ENCODE data around the gene IBA57. TPM values are rescaled to one million over a fixed set of nuclear protein-coding genes. Genes with fewer than 3 reads are reported as not detected.

The IBA57 gene
- total and polyA plus RNA-seq, 4 experiments from 2014 or later: 1.3 to 12.0 (median 6.9) TPM

- ChIA-PET POLR2A (ENCODE audit: partially characterized antibody) (interaction anchor here (0.6 to 1.6 kb wide), 10 partner anchors 29 to 272 kb away, joined by 3 to 9 read pairs (median 4); partner anchors contain the start of genes IBA57 and TRIM11), CTCF (ENCODE audit: partially characterized antibody) (interaction anchor here (0.7 to 2.0 kb wide), 11 partner anchors 10 to 116 kb away, joined by 3 to 13 read pairs (median 4); partner anchors contain the start of gene IBA57)
- Mint-ChIP-seq H3K27ac (peak overlapping the region in 3 of 7 donors; percentile 30 to 53 (median 31)), H3K4me1 (peaks cover 3 to 17% (median 9%) of the 10 kb centered on the region in 4 donors), H3K27me3 (no peaks in the 10 kb centered on the region), H3K4me3 (peak overlapping the region; percentile 65 to 82 (median 68)), H3K36me3 (peaks cover 4 to 7% of the 10 kb centered on the region in 2 donors), H3K9me3 (no peaks in the 10 kb centered on the region)
- no peak for DNase-seq
- intact Hi-C loops (cut with micrococcal nuclease): loop anchor here (1.0 to 2.0 kb wide), 8 partner anchors 48 to 301 kb away; partner anchors contain the start of genes GUK1, RNF187 and TRIM11
- peaks cover 7% of the 10 kb centered on the region for H3K4me1 ChIP-seq (ENCODE audit: insufficient read depth, low read length)
- no peak overlapping the region for H3K4me3 ChIP-seq (ENCODE audit: low read length in 2 of 2)
- no peaks in the 10 kb centered on the region for H3K36me3 ChIP-seq (ENCODE audit: insufficient read depth, low read length)
- H3K27ac ChIP-seq (ENCODE audit: low read depth, low read length): peak overlapping the region; percentile 21
- H3K9me3 ChIP-seq (ENCODE audit: control insufficient read depth in 1 of 2, low read length in 2 of 2): no peaks in the 10 kb centered on the region
- no peaks in the 10 kb centered on the region for H3K27me3 ChIP-seq (ENCODE audit: insufficient read depth, low read length)
Observed at GRCh38 chr1:228213917-228214808, 48.6 kb downstream of the IBA57 start.

- no peaks in the 10 kb centered on the region for H3K36me3 ChIP-seq (ENCODE audit: insufficient read depth, low read length)
- no peak for DNase-seq
- ChIA-PET POLR2A (ENCODE audit: partially characterized antibody) (interaction anchor here (0.6 to 1.4 kb wide), 2 partner anchors 186 to 191 kb away, joined by 3 to 4 read pairs; partner anchors contain the start of gene TRIM11), CTCF (ENCODE audit: partially characterized antibody) (interaction anchor here (1.1 to 2.0 kb wide), 4 partner anchors 9 to 115 kb away, joined by 3 to 13 read pairs (median 5); no protein-coding TSS in a partner anchor)
- H3K9me3 ChIP-seq (ENCODE audit: control insufficient read depth in 1 of 2, low read length in 2 of 2): no peaks in the 10 kb centered on the region
- no peaks in the 10 kb centered on the region for H3K9me3 Mint-ChIP-seq
- H3K27me3 Mint-ChIP-seq: no peaks in the 10 kb centered on the region
- H3K4me1 Mint-ChIP-seq: peaks cover 3 to 17% (median 9%) of the 10 kb centered on the region in 4 donors
- H3K4me3 ChIP-seq (ENCODE audit: low read length in 2 of 2): no peak overlapping the region
- H3K27me3 ChIP-seq (ENCODE audit: insufficient read depth, low read length): no peaks in the 10 kb centered on the region
- intact Hi-C loops (cut with micrococcal nuclease): no loop called here
- peak overlapping the region in 1 of 7 donors; percentile 30 for H3K27ac Mint-ChIP-seq
- peaks cover 7% of the 10 kb centered on the region for H3K4me1 ChIP-seq (ENCODE audit: insufficient read depth, low read length)
- H3K27ac ChIP-seq (ENCODE audit: low read depth, low read length): no peak overlapping the region
- H3K4me3 Mint-ChIP-seq: peak overlapping the region in 4 of 8 donors; percentile 6 to 65 (median 37)
- peaks cover 4 to 13% of the 10 kb centered on the region in 2 donors for H3K36me3 Mint-ChIP-seq
Observed at GRCh38 chr1:228214921-228215662, 49.5 kb downstream of the IBA57 start.

DNA sequence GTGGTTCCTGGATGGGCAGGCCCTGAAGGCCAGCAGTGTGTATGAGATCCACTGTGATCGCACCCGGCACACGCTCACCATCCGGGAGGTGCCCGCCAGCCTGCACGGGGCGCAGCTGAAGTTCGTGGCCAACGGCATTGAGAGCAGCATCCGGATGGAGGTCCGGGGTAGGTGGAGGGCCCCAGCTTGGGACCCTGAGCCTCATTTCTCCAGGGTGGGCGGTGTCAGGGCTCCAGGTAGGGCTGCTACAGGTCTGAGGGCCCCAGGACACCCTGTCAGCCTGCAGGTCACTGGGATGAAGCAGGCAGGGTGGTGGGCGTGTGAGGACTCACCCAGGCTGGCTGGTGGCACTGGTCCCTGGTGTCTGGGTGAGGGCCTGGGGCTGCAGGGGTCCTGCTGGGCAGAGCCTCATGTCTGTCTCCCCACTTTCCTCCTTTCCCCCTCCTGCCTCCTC is 50.1 kb downstream of the IBA57 start:
- Mint-ChIP-seq H3K4me3 (peak overlapping the region in 1 of 8 donors; percentile 26), H3K4me1 (peaks cover 3 to 17% (median 9%) of the 10 kb centered on the region in 4 donors), H3K27ac (peak overlapping the region in 2 of 7 donors; percentile 32 to 88), H3K36me3 (peaks cover 5 to 14% of the 10 kb centered on the region in 2 donors), H3K9me3 (no peaks in the 10 kb centered on the region), H3K27me3 (no peaks in the 10 kb centered on the region)
- intact Hi-C loops (cut with micrococcal nuclease): no loop called here
- Histone ChIP-seq H3K27me3 (ENCODE audit: insufficient read depth, low read length) (no peaks in the 10 kb centered on the region), H3K27ac (ENCODE audit: low read depth, low read length) (no peak overlapping the region), H3K9me3 (ENCODE audit: control insufficient read depth in 1 of 2, low read length in 2 of 2) (no peaks in the 10 kb centered on the region), H3K4me1 (ENCODE audit: insufficient read depth, low read length) (peaks cover 7% of the 10 kb centered on the region), H3K36me3 (ENCODE audit: insufficient read depth, low read length) (no peaks in the 10 kb centered on the region), H3K4me3 (ENCODE audit: low read length in 2 of 2) (no peak overlapping the region)
- DNase-seq: no peak
- ChIA-PET POLR2A (ENCODE audit: partially characterized antibody) (no interaction called here), CTCF (ENCODE audit: partially characterized antibody) (interaction anchor here (2.0 kb wide), 1 partner anchor 85 kb away, joined by 5 read pairs; no protein-coding TSS in a partner anchor)

GRCh38 chr1:228216371-228217320 is 51.0 kb downstream of the IBA57 start:
- ChIA-PET POLR2A (ENCODE audit: partially characterized antibody) (no interaction called here), CTCF (ENCODE audit: partially characterized antibody) (interaction anchor here (0.7 to 1.2 kb wide), 2 partner anchors 11 to 70 kb away, joined by 3 to 4 read pairs; no protein-coding TSS in a partner anchor)
- peaks cover 2 to 11% (median 4%) of the 10 kb centered on the region in 4 donors for H3K4me1 Mint-ChIP-seq
- peaks cover 11 to 14% of the 10 kb centered on the region in 2 donors for H3K36me3 Mint-ChIP-seq
- H3K27me3 ChIP-seq (ENCODE audit: insufficient read depth, low read length): no peaks in the 10 kb centered on the region
- peaks cover 7% of the 10 kb centered on the region for H3K4me1 ChIP-seq (ENCODE audit: insufficient read depth, low read length)
- H3K9me3 Mint-ChIP-seq: no peaks in the 10 kb centered on the region
- H3K27ac Mint-ChIP-seq: peak overlapping the region in 1 of 7 donors; percentile 48
- no peak overlapping the region for H3K27ac ChIP-seq (ENCODE audit: low read depth, low read length)
- H3K36me3 ChIP-seq (ENCODE audit: insufficient read depth, low read length): no peaks in the 10 kb centered on the region
- no peaks in the 10 kb centered on the region for H3K9me3 ChIP-seq (ENCODE audit: control insufficient read depth in 1 of 2, low read length in 2 of 2)
- no peak for DNase-seq
- intact Hi-C loops (cut with micrococcal nuclease): no loop called here
- no peaks in the 10 kb centered on the region for H3K27me3 Mint-ChIP-seq
- no peak overlapping the region for H3K4me3 Mint-ChIP-seq
- no peak overlapping the region for H3K4me3 ChIP-seq (ENCODE audit: low read length in 2 of 2)

DNA sequence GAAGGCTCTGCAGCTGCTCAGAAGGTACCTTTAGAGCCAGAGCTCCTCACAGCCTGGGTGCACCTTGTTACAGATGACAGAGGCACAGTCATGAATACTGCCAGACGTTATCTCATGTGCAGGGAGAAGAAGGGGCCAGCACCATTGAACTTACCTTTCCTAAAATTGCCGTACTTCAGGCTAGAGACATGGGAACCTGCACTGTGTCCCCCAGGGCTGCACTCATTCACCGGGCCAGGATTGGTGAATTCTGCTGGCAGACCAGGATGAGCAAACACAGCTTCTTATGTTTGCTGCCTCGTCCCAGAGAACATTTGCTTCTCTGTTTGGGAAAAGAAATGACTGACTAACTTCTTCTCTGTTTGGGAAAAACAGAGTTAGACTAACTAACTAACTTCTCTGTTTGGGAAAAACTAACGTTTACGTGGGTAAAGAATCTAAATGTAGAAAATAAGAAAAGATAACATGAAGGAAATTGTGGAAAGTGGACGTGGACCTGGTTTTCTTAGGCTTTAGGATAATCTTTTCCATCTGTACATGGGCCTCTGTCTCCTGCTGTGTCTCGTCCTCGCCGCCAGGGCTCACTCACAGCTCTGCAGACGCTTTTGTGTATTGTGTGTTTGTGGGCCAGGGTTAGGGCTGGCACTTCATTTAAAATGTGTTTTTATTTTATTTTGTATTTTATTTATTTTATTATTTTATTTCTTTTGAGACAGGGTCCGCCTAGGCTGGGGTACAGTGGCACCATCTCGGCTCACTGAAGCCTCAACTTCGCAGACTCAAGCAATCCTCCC is 52.1 kb downstream of the IBA57 start:
- Histone ChIP-seq H3K36me3 (ENCODE audit: insufficient read depth, low read length) (no peaks in the 10 kb centered on the region), H3K27me3 (ENCODE audit: insufficient read depth, low read length) (no peaks in the 10 kb centered on the region), H3K27ac (ENCODE audit: low read depth, low read length) (no peak overlapping the region), H3K9me3 (ENCODE audit: control insufficient read depth in 1 of 2, low read length in 2 of 2) (no peaks in the 10 kb centered on the region), H3K4me3 (ENCODE audit: low read length in 2 of 2) (no peak overlapping the region), H3K4me1 (ENCODE audit: insufficient read depth, low read length) (peaks cover 7% of the 10 kb centered on the region)
- H3K36me3 Mint-ChIP-seq: peaks cover 20 to 21% of the 10 kb centered on the region in 2 donors
- CTCF ChIA-PET (ENCODE audit: partially characterized antibody): interaction anchor here (1.2 kb wide), 1 partner anchor 69 kb away, joined by 4 read pairs; no protein-coding TSS in a partner anchor
- peak overlapping the region in 1 of 8 donors; percentile 48 for H3K4me3 Mint-ChIP-seq
- peak overlapping the region in 2 of 7 donors; percentile 17 to 31 for H3K27ac Mint-ChIP-seq
- no peaks in the 10 kb centered on the region for H3K9me3 Mint-ChIP-seq
- DNase-seq: no peak
- H3K27me3 Mint-ChIP-seq: no peaks in the 10 kb centered on the region
- POLR2A ChIA-PET (ENCODE audit: partially characterized antibody): no interaction called here
- H3K4me1 Mint-ChIP-seq: peaks cover 2 to 11% (median 4%) of the 10 kb centered on the region in 4 donors
- intact Hi-C loops (cut with micrococcal nuclease): no loop called here
